Stomach smooth muscle (tissue), 2 donors: Measurements from ENCODE around the gene TLCD2.
A peak's percentile ranks its signal among the peaks of the same experiment; 100 is the strongest.
"Not testable (repeated sequence)": the region's sequence is repeated elsewhere in the genome, so short reads cannot be mapped to it uniquely, and the experiment has no call there.

Experiments used
- H3K27ac ChIP-seq: one replicate; pipeline ENCODE4 v1.7.0; 2013; ENCODE audit warnings: mild to moderate bottlenecking, low read length, inconsistent platforms
- H3K27me3 ChIP-seq, 2 donors: one replicate each; pipeline ENCODE4 v1.7.0; 2013; ENCODE audit warnings: low read length in 2 of 2; ENCODE audit not compliant: insufficient read depth in 2 of 2, control insufficient read depth in 1 of 2
- H3K36me3 ChIP-seq, 2 donors: one replicate each; pipeline ENCODE4 v1.7.0; 2013; ENCODE audit warnings: low read length in 2 of 2; ENCODE audit not compliant: control insufficient read depth in 2 of 2, insufficient read depth in 2 of 2
- H3K4me1 ChIP-seq: one replicate; pipeline ENCODE4 v1.7.0; 2013; ENCODE audit warnings: low read length; ENCODE audit not compliant: control insufficient read depth, insufficient read depth
- H3K4me3 ChIP-seq, 2 donors: one replicate each; pipeline ENCODE4 v1.7.0; 2013; ENCODE audit warnings: low read length in 2 of 2
- H3K9ac ChIP-seq, 2 donors: one replicate each; pipeline ENCODE4 v1.7.0; 2013; ENCODE audit warnings: low read length in 2 of 2, mild to moderate bottlenecking in 1 of 2
- H3K9me3 ChIP-seq, 2 donors: one replicate each; pipeline ENCODE4 v1.7.0; 2013; ENCODE audit warnings: low read length in 2 of 2; ENCODE audit not compliant: control insufficient read depth in 2 of 2
- donor health status: healthy.
- donor health status: Pancreatic carcinoma.

TLCD2 gene

DNA sequence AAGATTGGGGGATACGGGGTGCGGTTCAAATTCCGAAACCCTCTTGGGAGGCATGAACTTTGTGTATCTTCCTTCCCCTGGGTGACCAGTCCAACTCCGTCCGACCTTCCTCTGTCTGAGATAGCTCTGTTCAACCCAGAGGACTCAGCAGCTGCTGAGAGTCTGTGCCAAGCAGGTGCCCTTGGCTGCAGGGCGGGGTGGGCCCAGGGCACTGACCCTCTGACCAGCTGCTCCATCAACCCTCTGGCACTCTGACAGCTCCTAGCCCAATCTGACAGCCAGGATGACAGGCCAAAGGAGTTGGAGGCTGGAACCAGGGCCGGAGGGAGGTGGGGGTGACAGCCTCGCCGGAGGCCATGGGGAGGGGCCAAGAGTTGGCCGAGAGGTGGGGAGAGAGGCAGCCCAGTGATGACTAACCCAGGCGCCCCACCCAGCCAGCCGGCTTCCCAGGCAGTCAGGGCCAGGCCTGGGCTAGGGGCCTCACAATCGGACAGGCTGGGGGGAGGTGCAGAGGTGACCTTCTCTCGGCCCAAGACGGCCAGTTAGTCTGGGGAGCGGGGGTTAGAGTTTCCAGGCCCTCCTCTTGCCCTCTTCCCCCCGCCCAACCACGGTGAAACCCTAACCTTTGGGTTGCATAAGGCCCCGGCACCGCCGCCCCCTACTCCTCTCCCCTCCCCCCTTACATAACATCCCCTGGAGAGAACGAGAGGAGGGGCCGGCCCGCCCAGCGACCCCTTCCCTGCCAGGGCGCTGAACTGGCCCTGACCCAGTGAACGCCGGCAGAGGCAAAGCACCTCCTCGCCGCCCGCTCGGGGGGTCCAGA, 5.0 kb upstream of the TLCD2 start:
- peaks cover 57% of the 10 kb centered on the region for H3K4me1 ChIP-seq
- H3K4me3 ChIP-seq: peak overlapping the region; percentile 84 to 98

DNA sequence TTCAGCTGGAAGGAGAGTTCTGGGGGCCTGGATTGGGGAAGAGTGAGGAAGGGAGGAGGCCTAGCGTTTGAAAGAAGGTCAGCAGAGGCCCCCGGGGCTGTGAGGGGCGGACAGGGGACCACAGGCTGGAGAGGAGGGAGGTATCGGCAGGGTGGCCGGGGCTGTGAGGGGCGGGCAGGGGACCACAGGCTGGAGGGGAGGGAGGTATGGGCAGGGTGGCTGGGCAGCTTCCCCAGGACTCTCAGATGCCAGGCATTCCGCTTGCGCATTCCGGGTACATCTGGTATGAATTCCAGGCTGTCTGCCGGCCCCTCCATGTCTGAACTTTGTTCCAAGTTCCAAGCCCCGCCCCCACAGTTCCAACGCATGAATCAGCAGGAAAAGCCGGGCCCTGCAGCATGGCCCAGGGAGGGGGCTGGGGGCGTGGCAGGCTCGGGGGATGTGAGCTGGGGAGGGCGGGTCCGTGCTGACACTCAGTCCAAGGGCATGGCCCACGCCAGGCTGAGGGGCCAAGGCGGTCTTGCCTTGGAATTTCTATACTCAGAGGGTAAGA, 4.3 kb upstream of the TLCD2 start:
- Histone ChIP-seq H3K36me3 (peaks cover 20 to 24% of the 10 kb centered on the region in 2 donors), H3K9me3 (no peaks in the 10 kb centered on the region), H3K27me3 (no peaks in the 10 kb centered on the region), H3K27ac (peak overlapping the region; percentile 98), H3K9ac (peak overlapping the region; percentile 86 to 95), H3K4me3 (peak overlapping the region; percentile 84 to 98), H3K4me1 (peaks cover 61% of the 10 kb centered on the region)

More for the DNA sequence above, 5.0 kb upstream of the TLCD2 start:
- H3K27me3 ChIP-seq: no peaks in the 10 kb centered on the region
- peak overlapping the region; percentile 98 for H3K27ac ChIP-seq
- H3K9ac ChIP-seq: peak overlapping the region; percentile 86 to 95
- no peaks in the 10 kb centered on the region for H3K9me3 ChIP-seq
- peaks cover 20 to 24% of the 10 kb centered on the region in 2 donors for H3K36me3 ChIP-seq

DNA sequence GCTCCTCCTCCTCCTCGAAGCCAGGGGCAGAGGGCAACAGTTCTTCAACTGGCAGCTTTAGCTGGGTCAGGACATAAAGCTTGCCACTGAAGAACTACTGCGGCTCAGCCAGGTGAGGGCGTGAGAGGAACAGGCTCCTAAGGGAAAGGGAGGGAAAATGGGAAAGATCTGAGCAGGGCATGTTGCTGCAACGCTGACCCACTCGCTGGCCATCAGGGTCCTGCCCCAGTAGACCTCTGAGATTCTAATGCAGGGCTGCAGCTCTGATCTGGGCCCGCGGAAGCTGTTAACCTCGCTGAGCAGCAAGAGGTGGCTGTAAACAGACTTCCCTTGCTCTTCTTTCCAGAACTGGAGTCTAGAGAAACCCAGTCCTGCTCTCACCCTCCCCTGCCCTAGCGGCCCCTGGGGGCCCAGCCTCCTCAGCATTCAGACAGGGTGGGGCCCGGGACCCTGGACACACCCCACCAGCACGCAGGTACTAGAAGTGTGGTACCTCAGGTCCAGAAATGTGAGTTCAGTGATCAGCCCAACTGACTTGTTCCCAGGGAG, 3.8 kb upstream of the TLCD2 start:
- Histone ChIP-seq H3K9ac (peak overlapping the region; percentile 42 to 63), H3K9me3 (no peaks in the 10 kb centered on the region), H3K27ac (peak overlapping the region; percentile 98), H3K4me3 (peak overlapping the region; percentile 84 to 98), H3K27me3 (no peaks in the 10 kb centered on the region), H3K36me3 (peaks cover 20 to 24% of the 10 kb centered on the region in 2 donors), H3K4me1 (peaks cover 63% of the 10 kb centered on the region)

DNA sequence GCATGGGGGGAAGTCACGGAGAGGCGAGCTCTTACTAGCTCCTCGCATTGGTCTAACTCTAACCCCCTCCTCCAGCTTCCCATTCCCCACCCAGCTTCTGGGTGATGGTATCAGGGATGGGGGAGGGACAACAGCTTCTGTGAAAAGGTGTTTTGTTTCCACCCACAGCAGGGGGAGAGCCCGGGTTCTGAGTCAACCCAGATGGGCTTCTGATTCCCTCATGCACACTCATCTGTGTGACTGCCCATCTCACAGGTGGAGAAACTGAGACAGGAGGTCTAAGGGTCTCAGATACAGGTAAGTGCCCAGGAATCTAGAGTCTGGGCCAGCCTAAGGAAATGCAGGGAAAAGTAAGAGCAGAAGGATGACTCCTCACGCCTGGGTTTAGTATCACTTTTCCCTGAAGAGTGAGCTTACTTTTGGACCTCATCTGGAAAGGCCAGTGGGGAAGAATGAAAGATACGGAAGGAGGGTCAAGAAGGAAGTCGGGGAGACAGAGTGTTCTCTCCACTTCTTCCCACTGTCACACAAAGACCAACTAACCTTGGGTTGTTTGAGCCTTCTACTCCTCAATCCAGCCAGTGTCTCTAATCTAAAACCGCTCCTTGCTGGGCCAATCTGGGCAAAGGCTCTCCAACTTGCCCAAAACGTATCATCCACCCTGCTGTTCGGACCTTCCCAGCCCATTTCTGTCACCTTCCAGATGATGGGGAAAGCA, 3.1 kb upstream of the TLCD2 start:
- H3K4me3 ChIP-seq: peak overlapping the region; percentile 8 to 98
- peaks cover 59% of the 10 kb centered on the region for H3K4me1 ChIP-seq
- H3K27me3 ChIP-seq: no peaks in the 10 kb centered on the region
- H3K36me3 ChIP-seq: peaks cover 20 to 24% of the 10 kb centered on the region in 2 donors
- H3K9ac ChIP-seq: peak overlapping the region; percentile 36 to 63
- no peaks in the 10 kb centered on the region for H3K9me3 ChIP-seq
- peak overlapping the region; percentile 98 for H3K27ac ChIP-seq

DNA sequence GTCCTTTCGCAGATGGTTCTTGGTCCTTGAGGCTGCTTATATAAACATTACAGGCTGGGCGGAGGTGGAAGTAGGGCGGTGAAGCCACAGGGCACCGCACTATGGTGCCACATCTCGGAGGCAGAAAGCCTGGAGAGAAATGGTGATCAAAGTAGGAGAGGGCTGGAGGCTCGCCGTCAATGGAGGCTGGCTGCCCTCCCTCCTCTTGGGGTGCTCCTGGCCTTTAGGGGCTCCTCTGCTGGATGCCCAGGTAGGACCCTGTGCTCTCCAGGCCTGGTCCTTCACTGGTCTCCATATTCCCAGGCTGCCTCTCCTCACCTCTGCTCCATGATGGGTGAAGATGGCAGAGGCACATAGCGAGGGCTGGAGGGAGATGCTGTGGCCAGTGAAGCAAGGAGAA, 2.1 kb upstream of the TLCD2 start:
- Histone ChIP-seq H3K9me3 (no peaks in the 10 kb centered on the region), H3K27ac (peak overlapping the region; percentile 98), H3K4me3 (no peak overlapping the region), H3K36me3 (peaks cover 20 to 26% of the 10 kb centered on the region in 2 donors), H3K9ac (no peak overlapping the region), H3K27me3 (no peaks in the 10 kb centered on the region), H3K4me1 (peaks cover 48% of the 10 kb centered on the region)

DNA sequence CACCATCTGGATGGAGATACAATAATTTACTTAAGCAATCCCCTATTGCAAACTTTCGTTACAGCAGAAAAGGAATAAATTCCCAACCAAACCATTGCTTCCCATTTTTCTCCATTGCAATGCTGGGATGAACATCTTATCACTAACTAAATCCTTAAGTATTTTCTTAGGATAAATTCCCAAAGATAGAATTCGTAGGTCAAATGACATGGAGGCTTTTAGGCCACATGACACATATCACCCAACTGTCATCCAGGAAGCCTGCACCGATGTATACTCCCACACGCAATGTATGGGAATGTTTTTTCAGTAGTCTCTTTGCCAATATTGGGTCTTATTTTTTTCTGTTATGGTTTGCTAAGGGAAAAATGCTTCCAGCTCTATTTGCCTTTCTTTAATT, 1.6 kb upstream of the TLCD2 start:
- H3K36me3 ChIP-seq: peaks cover 20 to 27% of the 10 kb centered on the region in 2 donors
- H3K27ac ChIP-seq: no peak overlapping the region
- H3K27me3 ChIP-seq: no peaks in the 10 kb centered on the region
- peaks cover 46% of the 10 kb centered on the region for H3K4me1 ChIP-seq
- H3K9me3 ChIP-seq: no peaks in the 10 kb centered on the region
- H3K4me3 ChIP-seq: no peak overlapping the region
- no peak overlapping the region for H3K9ac ChIP-seq

DNA sequence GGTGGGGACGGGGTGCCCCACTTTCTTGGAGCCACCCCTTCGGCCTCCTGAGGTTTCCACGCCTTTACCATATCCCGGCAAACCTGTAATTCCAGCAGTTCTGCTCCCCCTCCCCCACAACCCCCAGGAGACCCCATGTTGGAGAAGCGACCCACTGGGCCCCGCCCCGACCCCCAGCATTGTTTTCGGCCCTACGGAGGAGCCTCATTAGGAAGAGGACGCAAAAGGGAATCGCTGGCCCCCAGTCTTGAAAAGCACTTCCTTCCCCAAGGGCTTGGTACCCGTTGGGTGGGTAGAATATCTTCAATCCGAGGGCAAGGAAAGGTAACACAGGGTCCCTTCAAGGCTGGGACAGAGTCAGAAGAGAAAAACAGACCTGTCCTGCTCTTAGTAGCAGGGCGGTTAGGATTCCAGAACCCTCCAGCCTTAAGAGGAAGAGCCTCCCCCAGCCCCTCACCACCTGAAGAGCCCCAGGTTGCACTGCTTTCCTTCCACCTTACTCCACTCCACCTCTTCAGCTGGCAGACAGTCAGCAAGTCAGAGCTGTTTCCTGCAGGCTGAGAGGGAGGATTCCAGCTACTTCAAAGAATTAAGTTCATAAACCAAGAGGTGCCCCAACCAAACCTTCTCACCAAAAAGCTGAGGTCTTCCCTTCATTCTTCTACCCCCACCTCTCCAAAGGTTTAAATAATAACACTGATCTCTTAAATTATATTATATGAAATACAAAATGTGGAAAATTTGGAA, 803 bp upstream of the TLCD2 start:
- Histone ChIP-seq H3K9ac (peak overlapping the region; percentile 13 to 55), H3K27me3 (no peaks in the 10 kb centered on the region), H3K9me3 (no peaks in the 10 kb centered on the region), H3K36me3 (peaks cover 20 to 27% of the 10 kb centered on the region in 2 donors), H3K4me1 (peaks cover 46% of the 10 kb centered on the region), H3K27ac (peak overlapping the region; percentile 76), H3K4me3 (peak overlapping the region; percentile 67 to 78)

DNA sequence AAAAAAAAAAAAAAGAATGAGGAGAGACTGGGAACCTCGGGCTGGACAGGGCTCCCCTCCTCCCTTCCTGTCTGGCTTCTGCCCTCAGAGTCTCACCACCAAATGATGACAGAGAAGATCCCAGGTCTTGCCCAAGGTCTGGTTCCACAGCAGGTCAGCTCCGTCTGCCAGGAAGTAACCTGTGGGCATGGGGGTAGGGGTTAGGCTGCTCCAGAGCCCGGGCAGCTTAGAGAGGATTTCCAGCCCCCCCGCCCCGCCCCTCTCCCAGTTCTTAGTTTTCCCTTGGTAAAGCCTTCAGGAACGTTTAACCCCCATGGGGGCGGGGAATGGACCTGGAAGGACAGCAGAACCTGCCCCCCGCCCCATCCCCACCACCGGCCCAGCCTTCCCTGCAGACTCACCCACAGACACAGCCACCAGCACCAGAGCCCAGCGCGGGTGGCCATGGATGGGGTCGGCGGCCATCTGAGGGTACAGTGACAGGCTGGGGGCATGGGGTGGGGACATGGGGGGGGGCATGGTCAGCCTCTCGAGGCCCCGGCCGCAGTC, 700 bp downstream of the TLCD2 start:
- peaks cover 38% of the 10 kb centered on the region for H3K4me1 ChIP-seq
- peaks cover 20 to 27% of the 10 kb centered on the region in 2 donors for H3K36me3 ChIP-seq
- peak overlapping the region; percentile 67 to 78 for H3K4me3 ChIP-seq
- no peaks in the 10 kb centered on the region for H3K9me3 ChIP-seq
- no peak overlapping the region for H3K27ac ChIP-seq
- no peaks in the 10 kb centered on the region for H3K27me3 ChIP-seq
- no peak overlapping the region for H3K9ac ChIP-seq

DNA sequence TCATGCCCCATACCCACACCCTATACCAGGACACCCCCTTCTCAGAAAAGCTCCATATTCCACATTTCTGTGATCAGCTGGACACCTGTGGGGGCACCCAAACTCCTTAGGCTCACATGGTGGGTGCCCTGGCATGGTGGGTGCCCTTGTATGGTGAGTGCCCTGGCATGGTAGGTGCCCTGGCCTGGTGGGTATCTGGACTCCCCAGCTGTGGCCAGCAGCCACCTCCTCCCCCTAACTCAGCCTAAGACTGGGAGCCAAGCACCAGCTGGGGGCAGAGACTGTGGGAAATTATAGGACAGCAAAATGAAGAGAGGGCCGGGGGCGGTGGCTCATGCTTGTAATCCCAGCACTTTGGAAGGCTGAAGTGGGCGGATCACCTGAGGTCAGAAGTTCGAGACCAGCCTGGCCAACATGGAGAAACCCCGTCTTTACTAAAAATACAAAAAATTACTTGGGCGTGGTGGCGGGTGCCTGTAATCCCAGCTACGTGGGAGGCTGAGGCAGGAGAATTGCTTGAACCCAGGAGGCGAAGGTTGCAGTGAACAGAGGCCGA, 1.3 kb downstream of the TLCD2 start:
- peaks cover 20 to 26% of the 10 kb centered on the region in 2 donors for H3K36me3 ChIP-seq
- H3K4me3 ChIP-seq, H3K9ac ChIP-seq, H3K9me3 ChIP-seq, H3K27me3 ChIP-seq, H3K27ac ChIP-seq: not testable (repeated sequence)
- H3K4me1 ChIP-seq: peaks cover 32% of the 10 kb centered on the region
